Heart right ventricle (tissue), 16 donors: Measurements from ENCODE around the gene ATP13A1. TPM values are rescaled to one million over a fixed set of nuclear protein-coding genes. Genes with fewer than 3 reads are reported as not detected.

Source experiments
- ATAC-seq, 8 donors: fragments of 200-7000 bp; cut with Tn5 transposase; one replicate each; pipeline ENCODE4 v1.9.1; 2020; ENCODE audit warnings: mild to moderate bottlenecking in 8 of 8, moderate library complexity in 8 of 8, moderate number of reproducible peaks in 1 of 8
- DNase-seq, 2 donors: peaks; one replicate each; pipeline ENCODE4 v3.0.0-alpha.2; 2020
- H3K27ac ChIP-seq, 10 donors: fragments of 200-600 bp; sonication (generic) in 2 of 10; one replicate each; pipeline versions ENCODE4 v1.5.0 to v1.8.0; 2020 to 2022; ENCODE audit warnings: mild to moderate bottlenecking in 3 of 10
- H3K27me3 ChIP-seq, 7 donors: fragments of 200-600 bp; one replicate each; pipeline ENCODE4 v1.8.0; 2021 to 2022; ENCODE audit warnings: mild to moderate bottlenecking in 2 of 7
- H3K36me3 ChIP-seq, 9 donors: fragments of 200-600 bp; sonication (generic) in 1 of 9; one replicate each; pipeline versions ENCODE4 v1.5.0 to v1.8.0; 2020 to 2022; ENCODE audit warnings: mild to moderate bottlenecking in 2 of 9
- H3K4me1 ChIP-seq, 9 donors: fragments of 200-600 bp; sonication (generic) in 1 of 9; one replicate each; pipeline versions ENCODE4 v1.5.0 to v1.8.0; 2020 to 2022; ENCODE audit warnings: mild to moderate bottlenecking in 4 of 9
- H3K4me3 ChIP-seq, 10 donors: fragments of 200-600 bp; sonication (generic) in 2 of 10; one replicate each; pipeline versions ENCODE4 v1.5.0 to v1.8.0; 2020 to 2022; ENCODE audit warnings: mild to moderate bottlenecking in 7 of 10, moderate library complexity in 2 of 10
- H3K9me3 ChIP-seq, 11 donors: fragments of 200-600 bp in 10 of 11; sonication (generic) in 2 of 11; one replicate each; pipeline versions ENCODE4 v1.5.0 to v1.8.0; 2013 to 2022; ENCODE audit warnings: mild to moderate bottlenecking in 2 of 11, control low read depth in 1 of 11, moderate library complexity in 1 of 11
- WGBS, 2 donors: extraction: QIAGEN DNeasy Blood & Tissue Kit; methylation state at CpG; one replicate each; pipeline ENCODE4 v1.1.7; 2013; ENCODE audit warnings: inconsistent platforms in 1 of 2; 5-methylcytosine and 5-hydroxymethylcytosine counted together
- intact Hi-C, 10 donors: fragments of 100-400 bp; cut with DNase I; formaldehyde crosslinking; loops; one replicate each; pipeline versions ENCODE4 v1.11.1 to v1.14.2; 2022
- polyA plus RNA-seq, 2 donors: library from polyadenylated mRNA; stranded (reverse); fragments of 200-250 nt; gene quantifications; one replicate each; pipeline ENCODE4 v1.2.3, GENCODE V29; 2013
- total RNA-seq, 10 donors: library from RNA; stranded (reverse); fragmentation: NEBNext Ultra II Directional in 3 of 10; extraction: Animal tissue kit (Norgen Biotek cat#: 25700) in 3 of 10; gene quantifications; one replicate each; pipeline versions ENCODE4 v1.2.1 to v1.2.4, GENCODE V29; 2021 to 2023
- TF ChIP-seq, protein P1 (sequence below), 9 donors: fragments of 200-600 bp; sonication (generic) in 2 of 9; IDR thresholded peaks; one replicate each; pipeline versions ENCODE4 v1.5.0 to v1.8.0; 2021 to 2022; ENCODE audit warnings: antibody characterized with exemption in 9 of 9, mild to moderate bottlenecking in 5 of 9, moderate library complexity in 1 of 9
- donor health status: Arrhythmogenic right ventricular cardiomyopathy.
- donor health status: ischemic (EF 13 %, LVEDD 7.1; RV severe dilation, severe dysfunction).
- donor health status: healthy with polysubstance abuse.
- donor health status: DM: no; HTN: yes; CAD: no.
- donor health status: DM: no; HTN: no; CAD: no.
- donor health status: ischemic (EF 25% LVEDD 6.9; RV normal size, moderate dysfunction).
- donor health status: ischemic (EF 25% LVEDD 5.7; RV mildly dilated, moderate dysfunction).
- donor health status: healthy.
- donor health status: DM: yes; HTN: yes; CAD: no.
- donor health status: Ischemic cardiomyopathy.
- donor health status: ischemic (EF 35%, LVEDD 5.7; RV mildly dilated, moderate dysfunction).
- donor health status: nonischemic (EF 11% LVEDD 7.7; RV severe dilation, severe dysfunction).
- donor health status: DM: yes; HTN: yes; CAD: no.
- donor health status: PGD.
- donor health status: ischemic (EF 29% LVEDD 5.4; RV normal size, mild dysfunction).
- donor health status: nonischemic (EF 23%, LVEDD 6.1; RV moderate dilation, normal function).

The ATP13A1 gene
- total and polyA plus RNA-seq, 12 donors: 12.3 to 34.5 (median 18.8) TPM

DNA sequence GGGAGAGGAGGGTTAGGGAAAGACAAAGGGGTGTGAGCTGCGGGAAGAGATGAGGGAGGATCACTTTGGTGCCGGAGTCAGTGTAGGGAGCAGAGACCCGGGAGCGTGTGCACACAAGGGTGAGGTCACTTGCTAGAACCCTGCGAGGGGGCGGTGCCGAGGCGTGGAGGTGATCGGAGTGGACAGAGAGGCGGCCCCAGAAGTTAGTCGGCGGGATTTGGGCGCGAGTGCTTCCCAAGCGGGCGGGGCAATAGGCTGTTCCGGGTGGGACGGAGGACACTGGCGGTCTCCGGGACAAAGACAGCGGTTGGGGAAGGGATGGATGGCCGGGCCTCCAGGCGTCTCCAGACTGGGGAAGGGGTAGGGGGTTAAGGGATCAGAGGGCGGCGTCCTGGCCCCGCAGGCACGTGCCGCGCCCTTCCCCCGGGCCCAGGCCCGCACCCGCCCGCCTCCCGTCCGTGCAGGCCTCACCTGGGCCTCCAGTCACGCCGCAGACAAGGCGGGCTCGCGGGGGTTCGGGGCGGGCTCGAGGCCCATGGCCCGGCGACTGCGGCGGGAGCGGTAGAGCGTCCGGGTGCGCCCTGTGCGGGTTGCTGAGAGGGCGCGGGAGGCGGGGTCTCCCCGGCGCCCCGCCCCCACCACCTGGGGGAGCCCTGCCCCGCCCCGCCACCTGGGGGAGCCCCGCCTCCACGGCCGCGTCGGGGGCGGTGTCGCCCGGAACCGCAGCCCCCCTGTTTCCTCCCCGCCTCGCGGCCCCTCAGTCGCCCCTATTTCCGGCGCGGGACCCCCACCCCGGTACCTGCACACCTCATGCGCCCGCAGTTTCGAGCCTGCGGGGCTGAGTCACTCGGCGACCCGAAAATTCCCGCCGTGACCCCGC is 35.6 kb downstream of the ATP13A1 start, which contains the start of gene LPAR2:
LPAR2 (minus strand) TSS at position 600 of the 880 bp plus-strand sequence. CDS start 945 bp downstream, outside the sequence.
- Histone ChIP-seq H3K4me1 (peaks cover 0 to 17% (median 13%) of the 10 kb centered on the region in 9 donors), H3K4me3 (peak within 1 kb of the TSS; percentile 23 to 58 (median 44)), H3K27me3 (peaks cover 0 to 24% (median 17%) of the 10 kb centered on the region in 7 donors), H3K27ac (peak within 1 kb of the TSS in 1 of 10 donors; percentile 71), H3K9me3 (no peaks in the 10 kb centered on the region), H3K36me3 (peaks cover 0 to 45% (median 0%) of the 10 kb centered on the region in 9 donors)
- 3 to 6% methylated on average over 68 to 87 of the region's 87 CpGs for WGBS, 2 donors
- TF ChIP-seq, protein P1, sequence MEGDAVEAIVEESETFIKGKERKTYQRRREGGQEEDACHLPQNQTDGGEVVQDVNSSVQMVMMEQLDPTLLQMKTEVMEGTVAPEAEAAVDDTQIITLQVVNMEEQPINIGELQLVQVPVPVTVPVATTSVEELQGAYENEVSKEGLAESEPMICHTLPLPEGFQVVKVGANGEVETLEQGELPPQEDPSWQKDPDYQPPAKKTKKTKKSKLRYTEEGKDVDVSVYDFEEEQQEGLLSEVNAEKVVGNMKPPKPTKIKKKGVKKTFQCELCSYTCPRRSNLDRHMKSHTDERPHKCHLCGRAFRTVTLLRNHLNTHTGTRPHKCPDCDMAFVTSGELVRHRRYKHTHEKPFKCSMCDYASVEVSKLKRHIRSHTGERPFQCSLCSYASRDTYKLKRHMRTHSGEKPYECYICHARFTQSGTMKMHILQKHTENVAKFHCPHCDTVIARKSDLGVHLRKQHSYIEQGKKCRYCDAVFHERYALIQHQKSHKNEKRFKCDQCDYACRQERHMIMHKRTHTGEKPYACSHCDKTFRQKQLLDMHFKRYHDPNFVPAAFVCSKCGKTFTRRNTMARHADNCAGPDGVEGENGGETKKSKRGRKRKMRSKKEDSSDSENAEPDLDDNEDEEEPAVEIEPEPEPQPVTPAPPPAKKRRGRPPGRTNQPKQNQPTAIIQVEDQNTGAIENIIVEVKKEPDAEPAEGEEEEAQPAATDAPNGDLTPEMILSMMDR (IDR thresholded peaks at IDR 0.05): peak in 1 of 9 donors; percentile 8
- intact Hi-C loops: no loop called here
- DNase-seq (no peak), ATAC-seq (peak in 5 of 8 donors; percentile 24 to 59 (median 38))

DNA sequence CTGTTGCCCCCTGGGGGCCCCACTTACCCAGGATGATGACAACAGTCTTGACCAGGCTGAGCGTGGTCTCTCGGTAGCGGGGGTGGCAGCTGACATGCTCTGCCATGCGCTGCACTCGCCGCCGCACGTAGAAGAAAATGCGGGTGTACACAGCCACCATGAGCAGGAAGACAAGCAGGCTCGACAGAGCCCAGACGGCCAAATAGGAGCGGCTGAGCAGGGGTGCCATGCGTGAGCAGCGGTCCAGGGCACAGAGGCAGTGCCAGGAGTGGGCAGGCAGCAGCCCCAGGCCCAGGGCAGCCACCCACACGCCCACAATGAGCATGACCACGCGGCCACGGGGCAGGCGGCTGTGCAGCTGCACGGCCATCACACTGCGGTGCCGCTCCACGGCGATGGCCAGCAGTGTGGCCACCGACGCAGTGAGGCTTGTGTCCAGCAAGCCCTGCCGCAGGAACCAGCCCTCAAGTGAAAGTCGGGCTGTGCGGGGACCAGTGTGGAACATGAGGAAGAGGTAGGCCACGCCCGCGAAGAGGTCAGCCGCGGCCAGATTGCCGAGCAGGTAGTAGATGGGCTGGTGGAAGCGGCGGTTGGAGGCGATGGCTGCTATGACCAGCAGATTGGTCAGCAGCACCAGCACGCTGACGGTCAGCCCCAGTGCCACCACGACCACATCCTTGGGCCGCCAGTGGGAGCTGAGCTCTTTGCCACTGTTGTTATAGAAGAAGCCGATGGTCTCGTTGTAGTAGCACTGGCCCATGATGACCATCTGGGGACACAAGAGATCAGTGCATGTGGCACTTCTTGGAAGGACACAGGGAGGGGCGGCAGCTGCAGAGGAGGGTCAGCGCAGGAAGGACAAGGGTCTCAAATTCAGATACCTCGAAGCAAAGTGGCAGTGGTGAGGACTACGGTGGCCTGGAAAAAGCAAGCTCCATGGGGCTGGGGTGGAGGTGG is 36.7 kb downstream of the ATP13A1 start:
- TF ChIP-seq, protein P1 (IDR thresholded peaks at IDR 0.05): no peak
- no peaks in the 10 kb centered on the region for H3K9me3 ChIP-seq
- H3K4me1 ChIP-seq: peaks cover 0 to 17% (median 13%) of the 10 kb centered on the region in 9 donors
- ATAC-seq (no peak), DNase-seq (no peak)
- intact Hi-C loops: no loop called here
- 95% methylated on average over 48 of the region's 48 CpGs for WGBS, 2 donors
- no peak overlapping the region for H3K27ac ChIP-seq
- H3K4me3 ChIP-seq: peak overlapping the region in 2 of 10 donors; percentile 47 to 57
- peaks cover 0 to 24% (median 17%) of the 10 kb centered on the region in 7 donors for H3K27me3 ChIP-seq
- peaks cover 0 to 34% (median 0%) of the 10 kb centered on the region in 9 donors for H3K36me3 ChIP-seq

DNA sequence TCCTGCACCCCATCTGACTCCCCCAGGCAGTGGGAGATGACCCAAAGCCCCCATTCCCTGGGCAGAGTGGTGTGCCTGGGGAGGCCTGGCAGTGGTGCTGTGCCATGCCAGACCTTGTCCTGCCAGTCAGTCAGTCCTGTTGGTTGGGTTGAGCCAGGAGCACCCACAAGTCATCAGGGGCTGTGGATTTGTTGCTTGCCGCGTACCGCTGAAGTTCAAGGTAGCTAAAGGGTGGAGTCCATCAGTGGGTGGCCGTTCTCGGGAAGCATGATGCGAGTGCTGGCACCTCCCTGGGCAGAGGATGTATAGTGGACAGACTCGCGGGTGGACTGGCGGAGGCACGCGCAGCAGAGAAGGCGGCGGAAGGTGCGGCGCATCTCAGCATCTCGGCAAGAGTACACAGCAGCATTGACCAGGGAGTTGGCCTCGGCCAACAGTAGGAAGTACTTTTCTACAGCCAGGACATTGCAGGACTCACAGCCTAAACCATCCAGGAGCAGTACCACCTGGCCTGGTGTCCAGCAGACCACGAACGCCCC is 39.4 kb downstream of the ATP13A1 start:
- intact Hi-C loops: no loop called here
- Histone ChIP-seq H3K27ac (no peak overlapping the region), H3K36me3 (peaks cover 0 to 8% (median 0%) of the 10 kb centered on the region in 9 donors), H3K4me3 (no peak overlapping the region), H3K4me1 (peaks cover 0 to 19% (median 13%) of the 10 kb centered on the region in 9 donors), H3K27me3 (peaks cover 0 to 24% (median 17%) of the 10 kb centered on the region in 7 donors), H3K9me3 (no peaks in the 10 kb centered on the region)
- whole genome bisulfite sequencing, 2 donors: 94 to 96% methylated on average over 19 of the region's 19 CpGs
- ATAC-seq (no peak), DNase-seq (no peak)
- TF ChIP-seq, protein P1 (IDR thresholded peaks at IDR 0.05): no peak
